ENCODE measurements around the gene ZNF462.
A peak's percentile ranks its signal among the peaks of the same experiment; 100 is the strongest.

ZNF462 gene

GRCh38 chr9:106857811-106858470 lies 5.0 kb upstream of the ZNF462 start:
- no peak for TF ChIP-seq ZFX (IDR thresholded peaks at IDR 0.05)
- TF ChIP-seq, protein P1, sequence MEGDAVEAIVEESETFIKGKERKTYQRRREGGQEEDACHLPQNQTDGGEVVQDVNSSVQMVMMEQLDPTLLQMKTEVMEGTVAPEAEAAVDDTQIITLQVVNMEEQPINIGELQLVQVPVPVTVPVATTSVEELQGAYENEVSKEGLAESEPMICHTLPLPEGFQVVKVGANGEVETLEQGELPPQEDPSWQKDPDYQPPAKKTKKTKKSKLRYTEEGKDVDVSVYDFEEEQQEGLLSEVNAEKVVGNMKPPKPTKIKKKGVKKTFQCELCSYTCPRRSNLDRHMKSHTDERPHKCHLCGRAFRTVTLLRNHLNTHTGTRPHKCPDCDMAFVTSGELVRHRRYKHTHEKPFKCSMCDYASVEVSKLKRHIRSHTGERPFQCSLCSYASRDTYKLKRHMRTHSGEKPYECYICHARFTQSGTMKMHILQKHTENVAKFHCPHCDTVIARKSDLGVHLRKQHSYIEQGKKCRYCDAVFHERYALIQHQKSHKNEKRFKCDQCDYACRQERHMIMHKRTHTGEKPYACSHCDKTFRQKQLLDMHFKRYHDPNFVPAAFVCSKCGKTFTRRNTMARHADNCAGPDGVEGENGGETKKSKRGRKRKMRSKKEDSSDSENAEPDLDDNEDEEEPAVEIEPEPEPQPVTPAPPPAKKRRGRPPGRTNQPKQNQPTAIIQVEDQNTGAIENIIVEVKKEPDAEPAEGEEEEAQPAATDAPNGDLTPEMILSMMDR (conservative IDR thresholded peaks at IDR 0.05) = no peak
- H3K27ac ChIP-seq = no peak overlapping the region

DNA sequence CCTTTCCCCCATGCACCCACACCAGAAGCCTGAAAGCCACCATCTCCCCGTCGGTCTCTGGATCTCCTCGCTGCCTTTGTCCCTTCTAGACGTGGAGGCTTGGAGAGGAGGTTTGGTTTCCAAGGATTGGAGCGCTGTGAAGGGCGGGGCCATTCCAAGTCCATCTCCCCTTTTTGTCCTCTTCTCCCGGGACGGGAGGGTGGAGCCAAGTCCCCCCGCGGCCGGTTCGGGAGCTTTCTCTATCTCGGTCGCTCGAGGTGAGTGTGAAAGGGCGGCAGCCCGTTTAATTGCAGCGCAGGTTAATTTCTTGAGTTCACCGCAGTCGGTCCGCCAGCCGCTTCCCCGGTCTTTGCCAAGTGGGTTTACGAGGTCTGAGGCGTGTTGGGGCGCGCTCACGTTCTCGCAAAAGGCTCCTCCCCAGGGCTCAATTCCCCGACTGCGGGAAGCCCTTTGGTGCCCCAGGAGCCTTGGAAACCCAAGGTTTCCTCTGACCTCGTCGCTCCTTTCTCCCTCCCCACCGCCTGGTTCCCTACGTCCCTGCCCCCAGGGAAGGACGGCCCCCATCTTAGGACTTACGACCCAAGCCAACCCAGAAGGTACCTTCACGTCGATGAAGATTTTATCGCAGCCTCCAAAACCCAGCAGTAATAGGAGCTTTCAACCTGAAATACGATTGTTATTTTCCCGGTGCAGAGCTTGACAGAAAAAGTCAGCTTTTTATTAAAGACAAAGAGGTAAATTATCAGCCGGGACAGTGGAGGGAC lies 2.8 kb upstream of the ZNF462 start:
- no peak overlapping the region for H3K27ac ChIP-seq
- no peak for TF ChIP-seq ZFX (IDR thresholded peaks at IDR 0.05)
- TF ChIP-seq, protein P1 (conservative IDR thresholded peaks at IDR 0.05) = no peak

DNA sequence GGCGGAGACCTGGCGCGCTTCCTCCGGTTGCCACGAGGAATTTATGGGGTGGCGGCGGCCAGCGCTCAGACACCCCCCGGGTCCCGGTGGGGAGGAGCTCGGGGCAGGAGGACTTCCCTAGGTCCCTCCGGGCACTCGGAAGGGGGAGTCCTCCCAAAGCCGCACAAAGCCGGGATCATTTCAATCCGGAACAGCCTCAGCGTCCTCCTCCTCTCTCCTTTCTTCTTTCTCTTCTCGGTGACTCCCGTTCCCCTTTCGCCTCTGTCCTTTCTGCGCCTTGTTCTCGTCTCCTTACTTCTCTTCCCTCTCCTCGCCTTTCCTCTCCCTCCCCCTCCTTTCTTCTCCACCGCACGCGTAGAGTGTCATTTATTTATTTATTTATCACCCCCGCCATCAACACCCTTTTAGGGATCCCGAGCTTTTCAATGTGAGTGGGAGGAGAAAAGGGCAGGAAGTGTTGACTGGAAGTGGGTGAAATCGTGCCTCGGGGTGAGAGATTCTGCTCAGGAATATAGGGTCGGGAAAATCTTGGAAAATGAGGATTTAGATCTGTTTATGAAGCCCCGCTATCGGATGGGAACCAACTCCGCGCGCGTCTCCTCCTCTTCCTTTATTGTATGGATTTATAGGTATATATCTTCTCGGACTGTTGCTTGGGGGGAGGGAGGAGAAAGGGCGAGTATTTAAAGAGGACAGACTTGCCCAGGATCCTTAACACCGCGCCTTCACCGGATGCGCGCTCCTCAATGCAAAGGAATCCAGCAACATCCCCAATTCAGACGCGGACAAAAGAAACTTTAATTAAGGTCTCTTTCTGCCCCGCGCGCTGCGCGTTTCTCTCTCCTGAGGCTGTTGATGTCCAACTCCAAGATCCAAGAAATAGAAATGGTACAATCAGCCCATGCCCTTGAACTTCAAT lies 2.0 kb upstream of the ZNF462 start:
- no peak overlapping the region for H3K27ac ChIP-seq
- TF ChIP-seq, protein P1 (conservative IDR thresholded peaks at IDR 0.05) = no peak
- no peak for TF ChIP-seq ZFX (IDR thresholded peaks at IDR 0.05)

DNA sequence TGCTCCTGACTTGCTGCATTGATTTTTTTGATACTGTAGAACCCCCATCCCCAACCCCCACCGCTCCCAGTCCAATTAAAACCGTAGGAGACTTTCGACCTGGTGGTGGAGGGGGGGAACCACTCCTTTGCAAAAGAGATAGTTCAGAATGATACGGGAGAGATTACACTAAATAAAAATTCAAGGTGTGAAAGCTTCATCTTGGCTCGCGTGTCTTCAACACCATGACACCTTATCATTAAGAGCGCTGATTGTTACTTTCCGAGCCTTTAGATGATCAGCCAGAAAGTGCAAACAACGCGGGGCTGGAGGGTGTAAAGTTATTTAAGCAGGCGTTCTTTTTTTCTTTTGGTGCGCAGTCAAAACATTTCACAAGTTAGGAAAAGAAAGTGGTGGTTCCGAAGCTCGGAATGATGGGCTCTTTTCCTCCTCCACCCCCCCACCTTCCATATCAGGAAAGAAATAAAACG lies 1.3 kb upstream of the ZNF462 start:
- H3K27ac ChIP-seq = no peak overlapping the region
- TF ChIP-seq, protein P1 (conservative IDR thresholded peaks at IDR 0.05) = no peak
- TF ChIP-seq ZFX (IDR thresholded peaks at IDR 0.05) = no peak

GRCh38 chr9:106862110-106862820 lies 701 bp upstream of the ZNF462 start:
- peak overlapping the region; percentile 96 for H3K27ac ChIP-seq
- TF ChIP-seq, protein P1 (conservative IDR thresholded peaks at IDR 0.05) = no peak
- TF ChIP-seq ZFX (IDR thresholded peaks at IDR 0.05) = no peak

DNA sequence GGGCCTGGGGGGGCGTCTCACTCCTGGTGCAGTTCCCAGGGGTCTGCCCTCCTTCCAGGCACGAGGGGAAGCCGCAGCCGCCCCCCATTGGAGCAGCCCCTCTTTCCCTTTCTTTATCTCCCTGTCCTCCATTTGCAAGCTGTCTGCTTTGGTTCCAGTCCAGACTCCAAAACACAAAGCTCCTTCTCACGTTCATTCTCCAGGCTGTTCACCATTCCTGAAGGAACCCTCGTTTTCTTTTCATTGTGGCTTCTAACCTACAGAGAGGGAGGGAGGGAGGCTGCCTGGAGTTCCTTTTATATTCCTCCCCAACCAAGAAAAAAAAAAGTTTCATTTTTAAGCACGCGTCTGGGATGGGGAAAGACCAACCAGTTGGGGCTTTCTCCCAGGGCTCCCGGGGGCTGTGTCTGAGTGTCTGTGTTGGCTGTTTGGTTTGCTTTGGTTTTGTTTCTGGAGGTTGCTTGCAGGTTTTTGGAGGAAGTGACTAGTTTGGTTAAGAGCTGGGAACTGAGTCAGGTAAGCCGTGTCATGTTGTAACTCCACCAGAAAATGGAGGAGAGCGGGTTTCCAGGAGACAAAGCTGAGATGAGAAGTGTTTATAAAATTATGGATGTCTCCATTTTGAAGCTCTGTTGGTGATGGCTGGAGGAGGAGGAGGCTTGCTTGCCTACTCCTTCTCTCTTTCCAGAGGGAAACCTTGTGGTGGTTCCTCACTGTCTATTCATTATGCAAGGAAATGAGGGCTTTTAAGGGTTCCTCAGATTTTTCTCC lies 1.6 kb downstream of the ZNF462 start:
- TF ChIP-seq, protein P1 (conservative IDR thresholded peaks at IDR 0.05) = no peak
- no peak for TF ChIP-seq ZFX (IDR thresholded peaks at IDR 0.05)
- peak overlapping the region; percentile 96 for H3K27ac ChIP-seq
